ENCODE data around the gene COL18A1.
A peak's percentile ranks its signal among the peaks of the same experiment; 100 is the strongest.
"Not testable (repeated sequence)": the region's sequence is repeated elsewhere in the genome, so short reads cannot be mapped to it uniquely, and the experiment has no call there.

COL18A1 gene

DNA sequence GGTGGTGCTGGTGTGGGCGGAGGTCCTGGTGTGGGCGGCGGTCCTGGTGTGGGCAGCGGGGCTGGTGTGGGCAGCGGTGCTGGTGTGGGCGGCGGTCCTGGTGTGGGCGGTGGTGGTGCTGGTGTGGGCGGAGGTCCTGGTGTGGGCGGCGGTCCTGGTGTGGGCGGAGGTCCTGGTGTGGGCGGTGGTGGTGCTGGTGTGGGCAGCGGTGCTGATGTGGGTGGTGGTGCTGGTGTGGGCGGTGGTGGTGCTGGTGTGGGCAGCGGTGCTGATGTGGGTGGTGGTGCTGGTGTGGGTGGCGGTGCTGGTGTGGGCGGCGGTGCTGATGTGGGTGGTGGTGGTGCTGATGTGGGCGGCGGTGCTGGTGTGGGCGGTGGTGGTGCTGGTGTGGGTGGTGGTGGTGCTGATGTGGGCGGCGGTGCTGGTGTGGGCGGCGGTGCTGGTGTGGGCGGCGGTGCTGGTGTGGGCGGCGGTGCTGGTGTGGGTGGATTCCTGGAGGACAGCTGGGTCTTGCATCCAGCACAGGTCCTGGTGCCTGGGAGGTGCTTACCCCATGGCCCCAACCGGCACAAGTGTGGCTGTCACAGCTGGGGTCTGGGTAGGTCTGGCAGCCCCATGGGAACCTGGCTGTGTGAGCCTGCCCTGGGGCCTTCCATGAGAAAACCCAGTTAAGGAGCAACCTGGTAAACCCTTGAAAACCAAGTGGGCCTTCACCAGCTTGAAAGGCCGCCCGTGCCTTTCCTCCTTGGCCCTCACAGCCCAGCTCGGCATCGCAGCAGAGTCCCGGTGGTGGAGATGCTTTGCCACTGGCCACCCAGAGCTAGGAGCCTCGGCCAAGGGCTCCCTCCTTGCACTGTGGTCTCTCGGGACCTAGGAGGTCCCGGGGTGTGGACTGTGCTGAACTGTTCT lies 38.0 kb downstream of the COL18A1 start:
- DNase-seq: not testable (repeated sequence)

DNA sequence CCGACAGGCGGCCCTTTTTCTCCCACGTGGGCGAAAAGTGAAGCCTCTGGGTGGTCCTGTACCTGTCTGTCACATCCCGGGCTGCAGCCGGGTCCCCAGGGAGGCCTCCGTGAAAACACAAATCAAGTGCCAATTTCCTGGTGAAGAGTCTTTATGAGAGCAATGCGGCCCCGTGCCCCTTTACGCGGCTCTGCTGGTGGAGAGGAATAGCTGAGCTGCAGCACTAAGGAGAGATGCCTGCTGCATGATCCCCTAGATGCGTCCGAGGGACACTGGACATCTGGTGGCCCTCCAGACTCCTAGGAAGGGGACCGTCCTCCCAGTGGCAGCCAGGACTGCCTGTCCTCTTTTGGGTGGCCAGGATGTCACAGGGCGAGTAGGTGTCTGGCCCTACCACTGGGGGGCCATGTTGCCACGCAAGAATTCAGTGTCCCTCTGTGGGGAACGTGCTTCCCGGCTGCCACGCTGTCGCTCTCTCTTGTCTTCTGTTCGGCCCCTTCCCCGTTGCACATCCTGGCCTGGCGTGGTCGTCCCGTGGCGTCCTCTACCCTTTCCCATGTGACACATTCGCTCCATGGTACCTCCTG lies 38.7 kb downstream of the COL18A1 start:
- peak; percentile 37 for DNase-seq

DNA sequence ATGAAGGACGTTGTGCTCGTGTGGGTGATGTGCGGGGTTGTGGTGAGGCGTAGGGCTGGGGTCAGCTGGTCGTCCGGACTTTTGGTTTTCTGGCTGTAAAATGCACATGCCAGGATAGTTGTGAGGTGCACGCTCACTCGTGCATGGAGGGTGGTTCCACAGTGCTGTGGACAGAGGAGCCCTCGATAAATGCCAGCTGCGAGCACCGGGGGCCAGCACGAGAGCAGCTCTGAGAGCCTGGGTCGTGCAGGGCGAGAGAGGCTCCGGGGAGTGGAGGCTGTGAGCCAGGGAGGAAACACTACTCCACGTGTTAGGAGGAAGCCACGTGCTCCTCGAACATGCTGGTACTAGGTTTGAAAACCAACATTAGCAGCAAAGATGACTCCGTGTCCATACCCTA lies 39.4 kb downstream of the COL18A1 start:
- DNase-seq: no peak

DNA sequence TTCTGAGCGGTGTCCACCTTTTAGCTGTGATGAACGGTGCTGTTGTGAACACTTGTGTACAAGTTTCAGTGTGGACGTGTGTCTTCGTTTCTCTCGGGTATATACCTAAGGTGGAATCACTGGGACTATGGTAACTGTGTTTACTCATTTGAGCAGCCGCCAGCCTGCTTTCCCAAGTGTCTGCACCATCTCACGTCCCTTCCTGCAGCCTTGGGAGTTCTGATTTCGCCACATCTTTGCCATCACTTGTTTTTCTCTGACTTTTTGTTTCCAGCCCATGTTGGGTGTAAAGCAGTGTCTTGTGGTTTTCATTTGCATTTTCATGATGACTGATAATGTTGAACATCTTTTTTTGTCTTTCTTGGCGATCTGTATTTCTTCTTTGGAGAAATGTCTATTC lies 40.4 kb downstream of the COL18A1 start:
- DNase-seq: no peak

DNA sequence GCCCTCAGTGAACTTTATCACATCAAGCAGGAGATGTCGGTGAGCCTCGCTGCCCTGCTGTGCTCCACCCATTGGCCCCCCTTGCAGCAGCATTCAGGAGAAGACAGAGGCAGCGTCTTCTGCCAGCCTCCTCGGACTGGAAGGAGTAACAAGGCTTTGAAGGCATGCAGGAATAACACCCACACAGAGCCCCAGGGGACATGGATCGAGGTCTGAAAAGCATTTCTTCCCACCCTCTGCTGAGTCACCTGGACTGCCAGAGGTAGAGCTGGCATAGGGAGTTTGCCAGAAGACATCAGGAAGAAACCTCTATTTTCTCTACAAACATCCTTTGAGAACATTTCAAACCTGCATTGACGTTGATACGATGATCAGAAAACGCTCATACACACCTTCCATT lies 42.9 kb downstream of the COL18A1 start:
- no peak for DNase-seq

DNA sequence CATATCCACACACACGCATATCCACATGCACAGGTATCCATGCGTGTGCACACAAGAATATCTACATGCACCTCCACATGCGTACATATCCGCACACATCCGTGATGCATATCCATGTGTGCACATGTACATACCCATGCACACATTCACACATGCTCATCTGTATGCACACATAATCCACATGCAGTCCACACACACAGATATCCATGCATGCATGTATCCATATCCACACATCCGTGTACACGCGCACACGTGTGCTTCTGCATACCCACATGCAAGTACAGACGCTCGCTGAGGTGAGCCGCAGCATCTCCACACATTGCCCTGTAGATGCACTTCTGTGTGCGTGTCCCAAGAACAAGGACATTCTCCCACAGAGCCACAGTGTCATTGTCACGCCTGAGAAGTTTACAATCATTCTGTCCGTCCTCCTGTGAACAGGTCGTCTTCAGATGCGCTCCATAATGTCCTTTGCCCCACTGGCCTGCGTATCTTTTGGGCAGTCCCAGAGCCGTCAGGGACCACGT lies 43.4 kb downstream of the COL18A1 start:
- DNase-seq: no peak

DNA sequence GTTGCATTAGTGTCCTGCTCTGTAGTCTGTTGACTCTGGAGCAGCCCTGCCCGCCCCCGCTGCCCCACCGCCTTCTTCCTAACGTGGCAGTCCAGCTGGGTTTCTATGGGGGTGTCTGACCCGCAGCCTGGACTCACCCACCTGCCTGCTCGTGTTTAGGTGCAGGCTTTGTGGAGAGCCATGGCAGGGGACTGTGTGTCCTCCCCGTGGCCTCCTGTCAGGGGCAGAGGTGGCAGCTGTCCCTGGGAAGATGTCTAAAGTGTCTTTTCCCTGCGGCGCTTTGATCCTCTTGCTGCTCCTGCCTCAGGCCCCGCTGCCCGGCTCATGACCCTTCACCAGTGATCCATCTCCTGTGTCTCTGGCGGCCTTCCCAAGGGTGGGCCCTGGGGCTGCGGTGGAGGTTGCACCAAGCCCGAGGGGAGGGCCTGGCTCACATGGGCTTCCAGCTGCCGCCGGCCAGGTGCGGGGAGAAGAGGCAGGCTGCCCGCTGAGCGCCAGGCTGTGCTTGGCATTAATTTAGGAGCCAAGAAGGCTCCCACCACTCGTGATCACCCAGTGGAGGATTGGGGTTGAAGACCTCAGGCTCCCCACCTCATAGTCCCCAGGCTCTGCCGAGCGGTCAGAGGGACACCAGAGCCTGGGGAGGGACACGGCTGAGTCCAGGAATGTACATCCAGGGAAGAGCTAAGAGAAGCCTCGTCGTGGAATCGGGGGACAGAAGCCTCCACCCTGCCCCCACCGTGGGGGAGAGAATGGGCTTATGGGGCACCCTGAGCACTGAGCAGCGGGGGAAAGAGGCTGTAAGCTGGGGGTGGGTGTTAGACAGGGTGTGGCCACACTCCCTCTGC lies 44.1 kb downstream of the COL18A1 start:
- DNase-seq: peak; percentile 21

DNA sequence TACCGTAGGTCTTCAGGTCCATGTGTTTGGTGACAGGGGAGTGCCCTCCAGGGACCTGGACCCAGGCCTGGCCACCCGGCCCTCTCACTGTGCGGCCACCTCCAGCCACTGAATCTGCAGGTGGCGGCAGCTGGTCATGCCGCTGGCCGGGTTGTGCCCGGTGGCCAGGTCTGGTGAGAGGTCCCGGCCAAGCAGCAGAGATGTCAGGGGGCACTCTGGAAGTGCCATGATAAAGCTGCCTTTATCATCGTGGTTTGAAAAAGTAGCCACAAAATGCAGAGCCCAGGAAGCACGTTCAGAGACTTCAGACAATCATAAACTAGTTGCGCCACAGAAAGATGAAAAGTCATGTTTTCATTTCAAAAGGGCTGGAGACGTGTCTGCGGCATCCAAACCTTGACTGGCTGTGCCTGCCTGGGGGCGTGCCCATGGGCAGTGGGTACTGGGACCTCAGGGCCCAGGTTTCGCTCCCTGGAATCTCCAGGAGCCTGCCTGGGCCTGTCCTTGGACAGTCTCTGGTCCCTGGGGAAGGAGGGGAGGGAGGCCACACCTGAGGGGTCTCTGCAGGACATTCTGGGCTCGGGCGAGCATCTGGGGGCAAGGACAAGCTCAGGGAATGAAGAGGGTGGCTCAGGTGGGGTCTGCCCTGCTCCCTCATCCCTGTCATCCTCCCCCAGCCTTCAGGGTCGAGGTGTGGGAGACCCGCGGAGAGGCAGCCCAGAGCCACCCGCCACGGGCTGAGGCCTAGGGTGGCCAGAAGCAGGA lies 44.9 kb downstream of the COL18A1 start:
- DNase-seq: no peak

DNA sequence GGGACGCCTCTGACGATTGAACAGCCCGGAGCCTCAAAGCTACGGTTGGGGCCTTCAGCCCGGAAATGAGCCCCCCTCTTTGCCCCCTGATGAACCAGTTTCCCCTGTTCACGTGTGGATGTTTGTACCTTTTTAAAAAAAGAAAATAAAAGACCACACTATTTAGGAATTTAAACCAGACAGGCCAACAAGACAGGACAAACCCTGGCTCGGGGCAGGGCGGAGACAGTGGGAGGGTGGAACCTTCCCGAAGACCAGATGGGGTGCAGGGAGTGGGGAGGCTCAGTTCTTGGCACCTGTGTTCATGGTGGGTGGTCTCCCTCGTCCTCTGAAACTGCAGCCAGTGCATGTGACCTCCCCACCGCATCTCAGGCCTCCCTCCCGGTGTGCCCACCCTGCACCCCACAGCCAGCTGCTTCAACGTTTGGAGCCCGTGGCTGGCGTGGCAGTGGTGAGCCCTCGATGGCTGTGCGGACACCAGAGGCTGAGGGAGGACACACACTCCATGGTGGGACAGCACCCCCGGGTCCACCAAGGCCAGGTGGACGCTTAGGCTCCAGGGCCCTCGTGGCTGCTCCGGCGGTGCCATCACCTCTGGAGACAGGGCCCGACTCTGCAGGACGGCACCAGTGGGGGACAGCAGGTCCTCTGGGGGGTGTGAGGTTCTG lies 45.6 kb downstream of the COL18A1 start:
- no peak for DNase-seq

DNA sequence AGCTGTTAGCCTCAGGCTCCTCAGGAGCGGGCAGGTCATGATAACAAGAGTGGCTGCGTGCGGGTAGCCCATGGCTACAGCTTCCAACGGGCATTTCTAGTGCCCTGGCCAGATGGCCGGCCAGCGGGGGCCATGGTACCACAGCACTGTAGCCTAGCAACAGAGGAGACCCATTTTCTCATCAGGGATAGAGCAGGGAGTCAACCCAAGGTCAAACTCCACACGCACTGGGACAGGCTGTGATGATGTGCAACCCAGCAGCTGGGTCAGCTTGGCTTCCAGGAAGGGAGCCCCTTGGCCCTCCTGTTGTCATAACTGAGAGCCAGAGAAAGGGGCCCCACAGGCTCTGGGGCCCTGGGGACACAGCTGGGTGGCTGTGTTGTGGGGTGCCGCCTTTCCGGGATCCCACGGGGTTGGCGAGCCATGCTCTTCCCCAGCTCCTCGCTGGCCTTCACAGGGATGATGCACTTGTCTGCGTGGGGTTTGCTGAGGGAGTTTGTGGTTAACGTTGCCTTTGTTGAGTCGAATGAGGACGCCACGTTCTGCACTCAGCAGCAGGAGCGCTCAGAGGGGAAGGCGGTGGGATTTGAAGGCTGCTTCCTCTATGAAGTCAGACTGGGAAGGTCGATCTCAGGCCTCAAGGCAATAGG lies 46.3 kb downstream of the COL18A1 start:
- peak; percentile 13 for DNase-seq

DNA sequence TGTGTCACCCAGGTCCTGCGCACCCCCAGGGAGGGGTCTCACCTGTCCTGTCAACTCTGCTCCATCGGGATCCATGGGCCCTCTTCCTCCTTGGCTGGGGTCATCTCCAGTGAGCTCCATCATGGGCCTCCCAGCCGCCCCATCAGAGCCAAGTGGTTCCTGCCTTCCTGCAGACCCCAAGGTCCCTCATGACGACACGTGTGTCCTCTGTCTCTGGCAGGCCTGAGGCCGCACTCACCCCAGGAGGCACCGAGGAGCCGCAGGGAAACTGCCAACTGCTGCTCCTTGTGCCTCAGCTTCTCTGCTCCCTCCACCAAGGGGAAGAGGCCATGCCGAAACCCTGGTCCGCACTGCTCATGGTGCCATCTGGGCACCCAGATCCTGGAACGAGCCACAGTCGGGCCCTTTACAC lies 46.8 kb downstream of the COL18A1 start:
- DNase-seq: no peak

DNA sequence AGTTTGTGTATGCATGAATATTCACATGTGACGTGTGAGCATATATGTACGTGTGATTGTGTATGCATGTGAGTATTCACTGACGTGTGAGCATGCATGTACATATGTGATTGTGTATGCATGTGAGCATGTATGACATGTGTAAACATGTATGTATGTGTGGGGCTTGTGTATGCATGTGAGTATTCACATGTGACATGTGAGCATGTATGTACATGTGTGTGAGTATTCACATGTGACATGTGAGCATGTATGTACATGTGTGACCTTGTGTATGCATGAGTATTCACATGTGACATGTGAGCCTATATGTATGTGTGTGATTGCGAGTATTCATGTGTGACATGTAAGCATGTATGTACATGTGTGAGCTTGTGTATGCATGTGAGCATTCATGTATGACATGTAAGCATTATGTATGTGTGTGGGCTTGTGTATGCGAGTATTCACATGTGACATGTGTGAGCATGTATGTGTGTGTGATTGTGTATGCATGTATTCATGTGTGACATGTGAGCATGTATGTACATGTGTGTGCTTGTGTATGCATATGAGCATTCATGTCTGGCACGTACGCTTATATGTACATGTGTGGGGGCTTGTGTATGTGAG lies 47.8 kb downstream of the COL18A1 start:
- DNase-seq: no peak

DNA sequence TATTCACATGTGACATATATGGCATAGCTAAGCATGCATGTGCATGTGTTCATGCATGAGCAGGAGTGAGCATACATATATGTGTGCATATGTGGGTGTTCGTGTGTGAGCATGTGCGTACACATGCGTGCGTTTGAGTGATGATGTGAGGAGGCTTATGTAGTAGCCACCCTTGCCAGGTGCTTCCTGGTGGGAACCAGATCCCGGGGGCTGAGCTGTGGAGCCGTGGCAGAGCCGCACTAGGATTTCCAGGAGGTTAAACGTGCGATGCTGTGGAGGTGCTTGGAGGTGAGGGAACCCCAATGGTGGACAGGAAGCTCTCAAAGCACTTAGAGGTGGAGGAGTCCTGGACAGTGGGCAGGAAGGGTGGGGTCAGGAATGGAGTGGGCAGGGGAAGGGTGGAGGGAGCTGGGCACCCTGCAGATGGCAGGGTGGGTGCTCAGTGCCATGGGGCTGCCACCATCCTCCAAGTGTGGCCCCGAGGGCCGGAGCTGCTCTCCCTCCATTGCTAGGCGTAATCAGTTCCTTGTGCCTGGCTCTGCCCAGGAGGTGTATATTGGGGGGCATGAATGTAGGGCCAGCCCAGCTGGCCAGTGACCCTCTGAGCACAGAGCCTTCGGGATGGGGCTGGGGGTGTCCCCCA lies 48.5 kb downstream of the COL18A1 start:
- no peak for DNase-seq

DNA sequence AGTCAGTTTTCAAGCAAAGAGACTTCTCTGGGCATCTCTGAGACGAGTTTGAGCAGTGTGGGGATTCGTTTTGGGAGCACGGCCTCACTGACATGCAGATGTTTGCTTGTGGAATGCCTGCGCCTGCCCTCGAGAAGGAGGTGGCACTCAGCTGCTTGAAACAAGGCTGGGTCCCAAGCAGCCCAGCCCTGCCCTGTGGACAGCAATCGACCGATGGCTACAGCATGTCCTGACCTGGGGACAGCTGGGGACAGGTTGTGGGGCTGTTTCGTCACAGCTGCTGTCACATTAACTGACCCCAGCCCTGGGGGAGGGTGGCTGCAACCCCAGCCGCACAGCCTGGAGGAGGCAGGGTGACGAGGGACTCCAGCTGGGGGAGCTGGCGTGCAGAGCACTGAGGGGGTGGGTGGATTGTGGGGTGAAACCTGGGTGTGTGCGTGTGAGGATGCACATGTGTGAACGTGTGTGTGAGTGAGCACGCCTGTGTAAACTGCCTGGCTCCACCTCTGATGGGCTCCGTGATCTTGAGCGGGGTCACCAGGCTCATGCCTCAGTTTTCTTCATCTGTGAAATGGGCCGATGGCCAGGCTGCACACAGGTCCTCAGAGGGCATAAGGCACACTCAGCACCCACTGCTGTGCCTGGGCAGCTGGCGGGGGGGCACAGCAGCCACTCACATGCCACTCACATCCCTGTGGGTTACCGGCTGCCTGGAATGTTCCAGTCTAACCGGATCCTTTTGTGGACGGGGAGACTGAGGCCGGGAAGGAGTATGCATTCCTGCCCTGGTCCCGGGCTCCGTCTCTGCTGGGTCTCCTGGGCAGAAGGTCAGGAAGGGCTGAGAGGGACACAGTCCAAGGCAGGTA lies 49.3 kb downstream of the COL18A1 start:
- DNase-seq: no peak

DNA sequence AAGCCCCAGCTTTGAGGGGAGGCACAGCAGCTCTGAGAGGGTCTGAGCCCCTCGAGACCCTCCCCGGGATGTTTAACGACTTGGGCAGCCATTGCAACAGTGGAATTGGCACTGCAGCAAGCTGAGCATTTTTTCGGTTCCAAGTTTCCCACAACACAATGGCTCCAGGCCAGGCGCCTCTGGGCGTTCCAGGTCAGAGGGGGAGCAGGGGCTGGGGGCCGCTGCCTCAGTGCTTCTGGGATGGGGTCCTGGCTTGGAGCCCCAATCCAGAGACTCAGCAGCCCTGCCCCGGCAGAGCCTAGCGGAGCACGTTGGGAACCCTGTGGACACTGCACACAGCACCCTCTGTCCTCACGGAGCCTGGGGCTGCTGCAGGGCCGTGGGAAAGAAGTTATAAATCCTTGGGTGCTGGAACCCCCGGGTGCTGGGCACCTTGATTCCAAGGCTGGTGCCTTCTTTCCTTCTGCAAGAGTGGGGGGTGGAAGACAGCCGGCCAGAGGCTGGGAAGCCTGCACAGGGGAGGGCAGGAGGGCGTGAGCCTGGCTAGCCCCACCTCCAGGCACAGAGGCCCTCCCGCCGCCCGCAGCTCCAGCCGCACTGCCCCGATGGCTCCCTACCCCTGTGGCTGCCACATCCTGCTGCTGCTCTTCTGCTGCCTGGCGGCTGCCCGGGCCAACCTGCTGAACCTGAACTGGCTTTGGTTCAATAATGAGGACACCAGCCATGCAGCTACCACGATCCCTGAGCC lies 50.1 kb downstream of the COL18A1 start:
- DNase-seq: no peak

DNA sequence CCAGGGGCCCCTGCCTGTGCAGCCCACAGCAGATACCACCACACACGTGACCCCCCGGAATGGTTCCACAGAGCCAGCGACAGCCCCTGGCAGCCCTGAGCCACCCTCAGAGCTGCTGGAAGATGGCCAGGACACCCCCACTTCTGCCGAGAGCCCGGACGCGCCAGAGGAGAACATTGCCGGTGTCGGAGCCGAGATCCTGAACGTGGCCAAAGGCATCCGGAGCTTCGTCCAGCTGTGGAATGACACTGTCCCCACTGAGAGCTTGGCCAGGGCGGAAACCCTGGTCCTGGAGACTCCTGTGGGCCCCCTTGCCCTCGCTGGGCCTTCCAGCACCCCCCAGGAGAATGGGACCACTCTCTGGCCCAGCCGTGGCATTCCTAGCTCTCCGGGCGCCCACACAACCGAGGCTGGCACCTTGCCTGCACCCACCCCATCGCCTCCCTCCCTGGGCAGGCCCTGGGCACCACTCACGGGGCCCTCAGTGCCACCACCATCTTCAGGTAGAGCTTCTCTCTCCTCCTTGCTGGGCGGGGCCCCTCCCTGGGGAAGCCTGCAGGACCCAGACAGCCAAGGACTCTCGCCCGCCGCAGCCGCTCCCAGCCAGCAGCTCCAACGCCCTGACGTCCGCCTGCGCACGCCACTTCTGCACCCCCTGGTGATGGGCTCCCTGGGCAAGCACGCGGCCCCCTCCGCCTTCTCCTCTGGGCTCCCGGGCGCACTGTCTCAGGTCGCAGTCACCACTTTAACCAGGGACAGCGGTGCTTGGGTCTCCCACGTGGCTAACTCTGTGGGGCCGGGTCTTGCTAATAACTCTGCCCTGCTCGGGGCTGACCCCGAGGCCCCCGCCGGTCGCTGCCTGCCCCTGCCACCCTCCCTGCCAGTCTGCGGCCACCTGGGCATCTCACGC lies 51.0 kb downstream of the COL18A1 start:
- no peak for DNase-seq

DNA sequence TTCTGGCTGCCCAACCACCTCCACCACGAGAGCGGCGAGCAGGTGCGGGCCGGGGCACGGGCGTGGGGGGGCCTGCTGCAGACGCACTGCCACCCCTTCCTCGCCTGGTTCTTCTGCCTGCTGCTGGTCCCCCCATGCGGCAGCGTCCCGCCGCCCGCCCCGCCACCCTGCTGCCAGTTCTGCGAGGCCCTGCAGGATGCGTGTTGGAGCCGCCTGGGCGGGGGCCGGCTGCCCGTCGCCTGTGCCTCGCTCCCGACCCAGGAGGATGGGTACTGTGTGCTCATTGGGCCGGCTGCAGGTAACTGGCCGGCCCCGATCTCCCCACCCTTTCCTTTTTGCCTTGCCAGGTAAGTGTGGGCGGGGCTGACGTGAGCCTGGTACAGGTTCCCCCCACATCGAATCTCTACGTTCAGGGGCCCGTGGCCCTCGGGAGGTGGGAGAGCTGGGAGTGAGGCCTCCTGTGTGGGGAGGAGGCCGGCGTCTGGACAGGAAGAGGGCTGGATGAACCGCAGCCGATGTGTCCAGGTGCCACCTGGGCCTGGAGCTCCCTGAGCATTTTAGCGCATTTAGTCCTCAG lies 51.7 kb downstream of the COL18A1 start:
- no peak for DNase-seq
